DMS79 (cell line): ENCODE results near the gene TPI1.

Experiments
- DNase-seq: peaks from one replicate; lab custom pipeline; 2025; lab: John Stamatoyannopoulos, UW

TPI1 gene

DNA sequence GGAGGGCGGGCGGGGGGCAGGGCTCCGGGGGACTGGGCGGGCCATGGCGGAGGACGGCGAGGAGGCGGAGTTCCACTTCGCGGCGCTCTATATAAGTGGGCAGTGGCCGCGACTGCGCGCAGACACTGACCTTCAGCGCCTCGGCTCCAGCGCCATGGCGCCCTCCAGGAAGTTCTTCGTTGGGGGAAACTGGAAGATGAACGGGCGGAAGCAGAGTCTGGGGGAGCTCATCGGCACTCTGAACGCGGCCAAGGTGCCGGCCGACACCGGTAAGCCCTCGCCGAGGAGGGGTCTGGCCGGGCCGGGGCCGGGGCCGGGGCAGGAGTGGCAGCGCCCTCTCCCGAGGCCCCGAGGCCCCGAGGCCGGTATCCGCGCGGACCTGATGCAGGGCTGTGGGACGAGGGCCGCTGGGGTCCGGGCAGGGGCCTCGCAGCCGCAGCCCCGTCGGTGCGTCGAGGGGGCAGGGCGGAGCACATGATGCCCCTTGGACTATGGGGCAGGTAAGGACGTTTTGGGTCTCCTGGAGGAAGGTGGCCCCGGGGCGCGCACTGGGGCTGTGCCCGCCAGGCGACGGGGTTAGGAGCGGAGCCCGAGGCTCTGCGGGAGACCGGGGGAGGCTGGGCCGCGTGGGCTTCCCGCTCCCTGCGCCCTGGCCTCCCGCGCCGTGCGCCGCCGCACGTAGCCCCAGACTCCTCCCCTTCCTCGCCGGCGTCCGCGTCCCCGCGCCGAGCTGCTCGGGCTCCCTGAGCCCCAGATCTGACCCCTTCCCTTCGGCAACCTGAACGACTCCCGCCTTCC, at the start of gene TPI1:
TPI1 (plus strand) TSS at position 119 of the 798 bp plus-strand sequence; CDS start at position 155, 36 bp downstream.
- DNase-seq: peak; percentile 27

- DNase-seq: no peak
Measured at GRCh38 chr12:6817662-6818157, 49.6 kb upstream of the TPI1 start.

DNA sequence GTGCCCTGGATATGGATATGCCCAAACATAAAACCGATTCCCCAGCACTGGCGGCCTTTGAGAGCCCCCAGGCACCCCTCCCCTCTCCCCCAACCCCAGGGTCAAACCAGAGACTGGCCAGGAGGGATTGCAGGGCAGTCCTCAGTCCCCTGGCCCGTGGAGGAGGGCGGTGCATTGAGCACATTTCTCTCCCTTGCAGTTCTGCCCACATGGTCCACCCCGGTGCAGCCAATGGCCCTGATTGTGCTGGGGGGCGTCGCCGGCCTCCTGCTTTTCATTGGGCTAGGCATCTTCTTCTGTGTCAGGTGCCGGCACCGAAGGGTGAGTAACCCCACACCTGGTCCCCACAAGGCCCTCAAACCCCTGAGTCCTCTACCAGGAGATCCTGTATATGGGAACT, 49.1 kb upstream of the TPI1 start:
- no peak for DNase-seq

DNA sequence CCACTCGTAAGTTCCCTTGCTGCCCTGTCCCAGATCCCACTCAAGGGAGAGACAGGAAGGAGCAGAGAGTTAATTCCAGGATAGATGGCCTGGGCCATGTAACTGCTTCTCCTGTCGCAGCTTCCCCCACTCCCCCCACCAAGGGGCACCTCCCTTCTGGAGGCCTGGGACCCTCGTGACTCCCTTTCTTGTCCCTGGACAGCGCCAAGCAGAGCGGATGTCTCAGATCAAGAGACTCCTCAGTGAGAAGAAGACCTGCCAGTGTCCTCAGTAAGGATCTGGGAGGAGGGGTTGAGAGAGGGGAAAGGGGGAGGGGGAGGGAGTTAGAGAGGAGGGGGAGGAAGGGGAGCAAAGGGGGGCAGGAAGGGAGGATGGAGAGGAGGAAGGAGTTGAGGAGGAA, 48.7 kb upstream of the TPI1 start:
- DNase-seq: no peak

DNA sequence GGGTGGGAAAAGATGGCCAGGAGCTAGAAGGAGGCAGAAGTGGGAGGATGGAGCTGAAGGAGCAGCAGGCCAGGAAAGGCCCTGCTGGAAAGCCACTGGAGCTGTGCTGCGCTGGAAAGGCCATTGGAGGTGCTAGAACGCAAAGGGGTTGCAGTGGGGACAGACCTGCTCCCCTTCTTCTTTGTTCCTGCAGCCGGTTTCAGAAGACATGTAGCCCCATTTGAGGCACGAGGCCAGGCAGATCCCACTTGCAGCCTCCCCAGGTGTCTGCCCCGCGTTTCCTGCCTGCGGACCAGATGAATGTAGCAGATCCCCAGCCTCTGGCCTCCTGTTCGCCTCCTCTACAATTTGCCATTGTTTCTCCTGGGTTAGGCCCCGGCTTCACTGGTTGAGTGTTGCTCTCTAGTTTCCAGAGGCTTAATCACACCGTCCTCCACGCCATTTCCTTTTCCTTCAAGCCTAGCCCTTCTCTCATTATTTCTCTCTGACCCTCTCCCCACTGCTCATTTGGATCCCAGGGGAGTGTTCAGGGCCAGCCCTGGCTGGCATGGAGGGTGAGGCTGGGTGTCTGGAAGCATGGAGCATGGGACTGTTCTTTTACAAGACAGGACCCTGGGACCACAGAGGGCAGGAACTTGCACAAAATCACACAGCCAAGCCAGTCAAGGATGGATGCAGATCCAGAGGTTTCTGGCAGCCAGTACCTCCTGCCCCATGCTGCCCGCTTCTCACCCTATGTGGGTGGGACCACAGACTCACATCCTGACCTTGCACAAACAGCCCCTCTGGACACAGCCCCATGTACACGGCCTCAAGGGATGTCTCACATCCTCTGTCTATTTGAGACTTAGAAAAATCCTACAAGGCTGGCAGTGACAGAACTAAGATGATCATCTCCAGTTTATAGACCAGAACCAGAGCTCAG, 48.0 kb upstream of the TPI1 start:
- DNase-seq: no peak

DNA sequence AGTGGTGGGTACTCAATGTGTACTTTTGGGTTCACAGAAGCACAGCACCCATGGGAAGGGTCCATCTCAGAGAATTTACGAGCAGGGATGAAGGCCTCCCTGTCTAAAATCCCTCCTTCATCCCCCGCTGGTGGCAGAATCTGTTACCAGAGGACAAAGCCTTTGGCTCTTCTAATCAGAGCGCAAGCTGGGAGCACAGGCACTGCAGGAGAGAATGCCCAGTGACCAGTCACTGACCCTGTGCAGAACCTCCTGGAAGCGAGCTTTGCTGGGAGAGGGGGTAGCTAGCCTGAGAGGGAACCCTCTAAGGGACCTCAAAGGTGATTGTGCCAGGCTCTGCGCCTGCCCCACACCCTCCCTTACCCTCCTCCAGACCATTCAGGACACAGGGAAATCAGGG, 47.2 kb upstream of the TPI1 start:
- no peak for DNase-seq

DNA sequence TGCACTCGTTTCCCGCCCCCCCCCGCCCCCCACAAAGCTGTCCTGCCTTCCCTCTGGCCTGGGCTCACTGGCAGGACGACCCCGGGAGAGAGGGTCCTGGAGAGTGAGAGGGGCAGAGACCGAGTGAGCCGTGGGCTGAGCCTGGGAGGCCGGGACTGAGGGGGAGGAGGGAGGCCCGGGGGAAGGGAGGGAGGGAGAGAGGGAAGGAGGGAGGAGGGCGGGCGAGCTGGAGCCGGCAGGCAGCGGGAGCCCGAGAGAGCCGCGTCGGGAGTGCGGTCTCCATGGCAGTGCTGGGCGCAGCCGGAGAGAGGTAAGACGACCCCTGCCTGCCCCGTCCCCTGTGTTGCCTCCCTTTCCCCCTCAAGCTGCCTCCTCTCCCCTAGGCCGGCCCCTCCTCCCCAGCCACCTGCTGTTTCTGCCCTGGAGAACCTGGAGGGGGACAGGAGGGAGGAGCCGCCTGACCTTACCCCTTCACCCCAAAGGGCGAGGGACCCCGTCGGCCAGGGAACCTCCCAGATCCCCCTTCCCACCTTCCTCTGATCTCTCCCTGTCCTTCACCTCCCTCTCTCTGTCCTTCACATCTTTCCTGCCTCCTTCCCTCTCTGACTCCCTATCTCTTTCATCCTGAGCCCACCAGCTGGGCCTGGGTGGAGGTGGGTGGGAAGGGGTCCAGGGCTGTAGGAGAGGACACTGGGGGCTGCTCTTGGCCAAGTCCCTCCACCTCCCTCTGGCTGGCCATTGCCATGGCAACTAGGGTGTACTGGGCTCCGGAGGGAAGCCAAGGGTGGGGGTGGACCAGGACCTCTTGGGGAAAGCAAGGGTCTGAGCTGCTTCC, 45.5 kb upstream of the TPI1 start, which contains the start of gene GPR162:
GPR162 (plus strand) TSS at position 231 of the 835 bp plus-strand sequence. CDS start 2,078 bp downstream, outside the sequence.
- DNase-seq: peak; percentile 72

GRCh38 chr12:6822426-6823135, 44.8 kb upstream of the TPI1 start:
- no peak for DNase-seq

- DNase-seq: no peak
Measured at GRCh38 chr12:6823182-6824084, 43.9 kb upstream of the TPI1 start.

DNA sequence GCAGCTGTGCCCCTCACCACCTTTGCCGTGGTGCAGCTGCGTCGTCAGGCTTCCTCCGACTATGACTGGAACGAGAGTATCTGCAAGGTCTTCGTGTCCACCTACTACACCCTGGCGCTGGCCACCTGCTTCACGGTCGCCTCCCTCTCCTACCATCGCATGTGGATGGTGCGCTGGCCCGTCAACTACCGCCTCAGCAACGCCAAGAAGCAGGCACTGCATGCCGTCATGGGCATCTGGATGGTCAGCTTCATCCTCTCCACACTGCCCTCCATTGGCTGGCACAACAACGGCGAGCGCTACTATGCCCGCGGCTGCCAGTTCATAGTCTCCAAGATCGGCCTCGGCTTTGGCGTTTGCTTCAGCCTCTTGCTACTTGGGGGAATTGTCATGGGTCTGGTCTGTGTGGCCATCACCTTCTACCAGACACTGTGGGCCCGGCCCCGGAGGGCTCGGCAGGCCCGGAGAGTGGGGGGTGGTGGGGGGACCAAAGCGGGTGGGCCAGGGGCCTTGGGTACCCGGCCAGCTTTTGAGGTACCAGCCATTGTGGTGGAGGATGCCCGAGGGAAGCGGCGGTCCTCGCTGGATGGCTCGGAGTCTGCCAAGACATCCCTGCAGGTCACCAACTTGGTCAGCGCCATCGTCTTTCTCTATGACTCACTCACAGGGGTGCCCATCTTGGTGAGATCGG, 43.1 kb upstream of the TPI1 start:
- DNase-seq: no peak

GRCh38 chr12:6824901-6825381, 42.4 kb upstream of the TPI1 start:
- DNase-seq: no peak

DNA sequence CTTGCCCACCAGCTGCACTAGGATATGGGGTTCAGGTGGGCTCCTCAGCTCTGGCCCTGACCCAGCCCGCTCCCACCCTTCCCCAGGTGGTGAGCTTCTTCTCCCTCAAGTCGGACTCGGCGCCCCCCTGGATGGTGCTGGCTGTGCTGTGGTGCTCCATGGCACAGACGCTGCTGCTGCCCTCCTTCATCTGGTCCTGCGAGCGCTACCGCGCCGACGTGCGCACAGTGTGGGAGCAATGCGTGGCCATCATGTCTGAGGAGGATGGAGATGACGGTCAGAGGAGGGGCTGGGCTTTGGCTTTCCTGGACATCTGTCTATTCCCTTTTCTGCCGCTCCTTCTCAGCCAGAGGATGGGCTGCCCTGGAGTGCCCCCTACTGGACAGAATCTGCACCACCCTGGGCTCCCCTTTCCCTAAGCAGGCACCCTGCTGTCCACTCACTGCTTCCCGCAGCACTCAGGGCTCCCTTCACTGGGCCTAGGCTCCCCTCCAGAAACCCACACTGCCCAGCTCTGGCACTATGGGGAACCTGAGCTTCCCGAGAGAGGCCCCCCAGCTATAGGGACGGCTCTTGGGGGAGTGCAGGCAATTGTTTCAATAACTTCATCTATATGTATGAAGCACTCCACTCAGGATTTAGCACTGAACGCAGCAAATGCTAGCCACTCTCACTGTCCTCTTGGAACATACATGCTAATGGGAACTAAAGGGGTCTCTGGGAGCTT, 41.8 kb upstream of the TPI1 start:
- DNase-seq: peak; percentile 8

- DNase-seq: no peak
Measured at GRCh38 chr12:6826125-6826733, 41.1 kb upstream of the TPI1 start.

GRCh38 chr12:6826734-6827436, 40.4 kb upstream of the TPI1 start:
- no peak for DNase-seq

DNA sequence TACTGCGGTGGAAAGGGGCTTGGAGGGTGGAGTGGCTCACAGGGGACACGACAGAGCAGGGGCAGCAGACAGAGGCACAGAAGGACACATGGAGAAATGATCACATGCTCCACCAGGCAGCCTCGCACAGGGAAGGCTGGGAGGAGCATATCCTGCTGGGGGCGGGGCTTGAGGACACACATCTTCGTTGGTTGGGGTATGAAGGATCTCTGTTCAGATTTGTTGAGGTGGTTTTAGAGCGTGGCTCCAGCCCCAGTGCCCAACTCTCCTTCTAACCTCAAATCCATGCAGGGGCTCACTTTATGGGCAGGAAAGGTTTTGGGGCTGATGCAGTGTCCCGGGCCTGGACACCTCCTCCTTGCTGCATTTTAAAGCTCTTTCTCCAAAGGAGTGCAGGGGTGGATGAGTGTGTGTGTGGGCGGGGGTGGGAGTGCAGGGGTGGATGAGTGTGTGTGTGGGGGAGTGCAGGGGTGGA, 39.9 kb upstream of the TPI1 start:
- peak; percentile 84 for DNase-seq

DNA sequence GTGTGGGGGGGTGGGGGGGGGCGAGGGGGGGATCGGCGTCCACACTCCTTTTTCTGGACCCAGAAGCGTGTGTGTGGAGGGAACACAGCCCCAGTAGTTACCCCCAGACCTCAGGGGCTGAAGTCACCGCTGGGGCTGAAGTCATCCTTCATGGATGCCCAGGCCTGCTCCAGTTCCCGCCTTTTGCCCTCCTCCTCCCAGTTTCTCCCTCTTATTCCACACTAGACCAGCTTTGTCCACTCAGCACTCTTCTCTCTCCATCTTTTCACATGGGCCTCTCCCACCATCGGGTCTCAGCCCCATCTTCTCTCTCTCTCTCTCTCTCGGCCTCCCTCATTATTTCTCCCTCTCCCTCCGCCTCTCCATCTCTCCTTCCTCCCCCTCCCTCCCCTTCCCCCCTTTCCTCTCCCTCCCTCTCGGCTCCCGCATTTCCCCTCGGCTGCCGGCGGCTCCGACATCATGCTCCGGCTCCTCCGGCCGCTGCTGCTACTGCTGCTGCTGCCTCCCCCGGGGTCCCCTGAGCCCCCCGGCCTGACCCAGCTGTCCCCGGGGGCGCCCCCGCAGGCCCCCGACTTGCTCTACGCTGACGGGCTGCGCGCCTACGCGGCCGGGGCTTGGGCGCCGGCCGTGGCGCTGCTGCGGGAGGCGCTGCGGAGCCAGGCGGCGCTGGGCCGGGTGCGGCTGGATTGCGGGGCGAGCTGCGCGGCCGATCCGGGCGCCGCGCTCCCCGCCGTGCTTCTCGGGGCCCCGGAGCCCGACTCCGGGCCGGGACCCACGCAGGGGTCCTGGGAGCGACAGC, 39.1 kb upstream of the TPI1 start, which contains the start of gene P3H3:
P3H3 (plus strand) TSS at position 426 of the 799 bp plus-strand sequence; CDS start at position 460, 34 bp downstream.
- peak; percentile 52 for DNase-seq
